GM19455 (cell line): Measurements from ENCODE around the gene SELENOS.

Experiments used
- ATAC-seq: cut with Tn5 transposase; IDR thresholded peaks from one replicate; pipeline ENCODE4 v1.9.1; 2021; ENCODE audit not compliant: unreplicated experiment

SELENOS gene

DNA sequence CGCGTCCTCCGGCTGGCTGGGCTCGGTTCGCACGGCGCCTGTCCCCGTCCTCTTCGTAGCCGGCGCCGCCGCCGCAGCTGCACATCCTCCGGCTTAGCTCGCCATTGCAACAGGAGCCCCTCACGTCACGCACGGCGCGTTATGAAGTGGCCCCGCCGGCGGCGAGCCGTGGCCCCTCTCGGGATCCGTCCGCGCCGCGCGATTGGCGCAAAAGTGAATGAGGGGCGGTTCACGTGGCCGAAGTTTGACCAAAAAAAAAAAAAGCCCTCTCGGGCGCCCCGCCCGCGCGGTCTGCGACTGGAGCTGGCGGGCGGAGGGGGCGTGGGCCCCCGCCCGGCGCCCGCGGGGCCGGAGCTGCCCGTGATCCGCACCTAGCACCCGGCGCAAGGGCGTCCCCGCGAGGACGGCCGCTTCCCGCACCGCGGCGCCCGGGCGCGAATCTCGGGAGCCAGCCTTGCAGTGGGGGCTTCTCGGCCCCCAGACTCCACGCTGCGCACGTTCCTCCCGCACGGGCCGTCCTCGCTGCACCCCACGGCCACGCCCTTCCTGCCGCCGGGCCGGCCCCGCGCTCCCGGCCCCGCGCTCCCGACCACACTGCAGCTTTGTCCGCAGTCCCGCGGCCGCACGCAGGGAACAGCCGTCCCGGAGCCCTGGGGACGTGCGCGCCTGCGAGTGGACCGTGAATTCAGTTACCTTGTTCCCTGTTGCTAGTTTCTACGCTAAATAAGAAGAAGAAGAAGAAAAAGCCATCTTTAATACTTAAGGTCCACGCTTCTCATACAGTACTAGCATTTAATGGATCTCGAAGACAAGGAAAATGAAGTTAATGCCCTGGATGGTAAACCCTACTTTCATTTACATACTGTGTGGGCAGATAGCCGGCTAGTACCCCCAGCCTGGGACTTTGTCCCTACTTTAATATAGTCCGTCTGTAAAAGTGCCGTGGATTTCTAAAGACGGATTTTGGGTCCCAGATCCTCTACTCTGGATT is 25.2 kb downstream of the SELENOS start, which contains the start of gene CHSY1:
Gene CHSY1, minus strand, starts transcription at position 219 of the 991 bp plus-strand sequence. CDS start 592 bp downstream, outside the sequence.
- ATAC-seq, result peak; percentile 69

DNA sequence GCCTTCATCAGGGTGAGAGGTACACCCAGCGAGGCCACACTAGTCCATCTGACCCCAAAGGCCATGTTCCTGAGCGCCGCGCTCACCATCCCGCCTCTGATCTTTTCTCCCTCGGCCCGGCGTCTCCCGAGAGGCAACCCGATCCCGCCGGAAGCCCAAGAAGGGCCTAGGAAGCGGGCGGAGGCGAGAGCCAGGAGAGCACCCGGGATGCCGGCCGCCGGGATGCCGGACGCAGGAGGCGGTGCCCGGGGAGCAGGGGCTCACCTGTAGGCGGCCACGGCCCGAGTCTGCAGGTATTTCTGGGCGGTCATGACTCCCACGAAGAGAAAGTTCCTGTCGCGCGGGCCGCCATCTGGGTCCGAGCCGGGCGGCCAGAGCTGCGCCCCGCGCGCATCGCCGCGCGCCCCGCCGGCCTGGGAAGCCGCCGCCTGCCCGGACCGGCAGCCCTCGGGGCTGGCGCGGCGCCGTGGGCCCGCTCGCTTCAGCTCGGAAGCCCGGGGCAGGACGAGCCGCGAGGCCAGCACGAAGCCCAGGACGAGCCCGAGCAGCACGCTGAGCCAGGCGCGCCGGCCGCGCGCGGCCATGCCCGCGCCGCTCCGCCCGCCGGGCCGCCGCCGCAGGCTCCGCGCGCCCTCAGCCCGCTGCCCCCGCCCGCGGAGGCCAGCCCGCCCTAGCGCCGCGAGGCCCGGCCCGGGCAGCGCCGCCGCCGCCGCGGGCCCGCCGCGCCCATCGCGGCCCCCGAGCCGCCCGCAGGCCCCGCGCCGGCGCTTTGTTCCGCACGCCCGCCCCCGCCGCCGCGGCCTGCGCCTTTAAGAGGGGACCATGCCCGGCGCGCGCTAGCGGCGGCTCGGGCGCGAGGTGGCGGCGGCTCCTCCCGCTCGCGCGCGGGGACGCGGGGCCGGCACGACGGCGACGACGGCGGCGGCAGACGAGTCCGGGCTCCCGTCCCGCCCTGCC is 26.1 kb downstream of the SELENOS start:
- peak; percentile 37 for ATAC-seq

DNA sequence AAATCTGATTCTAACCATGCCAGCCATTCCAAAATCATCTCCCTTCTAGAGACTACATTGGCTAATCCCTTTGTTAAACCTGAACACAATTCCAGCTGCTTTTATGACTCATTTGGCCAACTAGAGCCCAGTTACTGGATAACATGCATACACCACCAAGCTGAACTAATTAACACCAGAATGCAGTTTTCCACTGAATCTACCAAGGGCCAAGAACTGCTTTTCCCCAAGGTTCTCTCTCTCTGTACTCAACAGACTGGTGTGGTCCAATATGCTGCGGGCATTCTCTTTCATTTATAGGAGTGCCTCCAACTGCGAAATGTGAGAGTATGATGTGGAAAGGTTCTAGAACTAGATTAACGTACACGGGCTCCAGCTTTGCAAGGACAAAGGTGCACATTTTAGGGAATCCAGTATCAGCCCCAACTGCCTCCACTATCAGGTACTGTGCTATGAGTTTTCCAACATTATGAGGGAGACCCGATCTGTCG is 26.9 kb downstream of the SELENOS start:
- ATAC-seq, result no peak

DNA sequence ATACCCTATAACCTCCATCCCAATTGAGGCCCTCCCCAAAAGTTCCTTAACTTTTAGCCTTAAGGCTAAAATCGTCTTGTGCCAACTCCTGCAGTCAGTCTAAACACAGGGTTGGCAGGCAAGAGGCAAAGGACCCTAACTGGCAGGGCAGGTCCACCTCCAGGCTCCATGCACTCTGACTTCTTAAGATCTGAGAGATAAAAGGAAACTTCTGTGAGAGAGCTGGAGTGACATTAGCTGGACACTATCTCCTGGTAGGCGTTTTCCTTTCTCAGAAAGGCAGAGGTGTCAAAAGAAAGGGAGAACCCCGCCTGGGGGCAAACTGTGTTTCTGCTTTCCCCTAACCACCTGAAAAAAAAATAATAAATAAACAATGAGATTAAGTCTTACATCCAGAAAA is 29.0 kb downstream of the SELENOS start:
- no peak for ATAC-seq

DNA sequence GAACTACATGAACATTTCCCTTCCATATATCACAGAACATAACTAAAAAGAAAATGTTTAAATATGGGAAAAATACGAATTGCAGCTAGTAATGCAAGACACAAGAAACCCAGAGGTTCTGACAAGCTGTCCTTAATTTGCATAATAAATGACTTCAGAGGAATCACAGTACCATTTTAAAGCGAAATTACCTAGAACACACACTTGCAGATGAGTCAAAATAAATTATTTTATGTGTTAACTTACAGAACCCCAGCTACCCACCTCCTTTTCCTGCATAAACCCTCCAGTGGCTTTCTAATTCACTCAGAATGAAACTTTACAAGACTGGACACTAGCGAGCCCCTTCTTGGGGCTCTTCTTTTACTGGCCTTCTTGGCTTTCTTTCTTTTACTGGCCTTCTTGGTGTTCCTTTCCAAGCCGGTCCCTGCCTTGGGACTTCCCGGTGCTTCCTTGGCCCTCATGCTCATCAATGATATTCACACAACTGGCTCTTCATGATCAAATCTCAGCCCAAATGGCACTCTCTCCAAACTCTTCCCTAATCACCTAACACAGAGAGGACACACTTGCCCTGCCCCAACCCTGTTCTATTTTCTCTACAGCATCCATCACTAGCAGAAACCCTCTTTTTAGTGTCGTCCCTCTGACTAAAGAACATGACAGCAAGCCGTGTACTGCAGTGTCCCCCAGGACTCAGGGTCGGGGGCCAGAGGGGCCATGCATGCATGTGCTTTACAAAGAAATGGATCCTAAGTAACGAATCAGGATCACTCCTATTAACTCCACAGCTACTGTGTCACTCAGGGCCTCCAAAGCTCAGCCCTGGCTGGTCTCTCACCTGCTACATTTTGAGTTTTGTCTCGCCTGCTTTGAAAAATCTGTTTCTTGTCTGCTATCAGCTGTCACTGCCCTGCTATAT is 30.2 kb downstream of the SELENOS start:
- no peak for ATAC-seq

DNA sequence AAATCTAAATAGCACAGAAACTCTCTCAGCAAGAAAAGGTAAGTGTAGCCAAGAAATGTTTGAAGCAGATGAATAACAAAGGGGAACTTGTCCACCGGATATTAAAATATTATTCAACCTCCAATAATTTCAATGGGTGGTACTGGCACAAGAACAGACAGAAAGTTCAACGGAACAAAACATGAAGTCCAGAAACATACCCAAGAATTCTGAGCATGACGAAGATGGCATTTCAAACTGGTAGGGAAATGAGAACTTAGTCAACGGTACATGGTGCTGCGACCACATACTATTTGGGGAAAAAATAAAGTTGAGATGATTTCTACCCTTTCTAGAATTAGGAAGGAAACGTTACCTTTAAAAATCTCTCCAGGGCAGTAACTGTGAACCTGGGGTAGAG is 30.9 kb downstream of the SELENOS start:
- ATAC-seq, result no peak

DNA sequence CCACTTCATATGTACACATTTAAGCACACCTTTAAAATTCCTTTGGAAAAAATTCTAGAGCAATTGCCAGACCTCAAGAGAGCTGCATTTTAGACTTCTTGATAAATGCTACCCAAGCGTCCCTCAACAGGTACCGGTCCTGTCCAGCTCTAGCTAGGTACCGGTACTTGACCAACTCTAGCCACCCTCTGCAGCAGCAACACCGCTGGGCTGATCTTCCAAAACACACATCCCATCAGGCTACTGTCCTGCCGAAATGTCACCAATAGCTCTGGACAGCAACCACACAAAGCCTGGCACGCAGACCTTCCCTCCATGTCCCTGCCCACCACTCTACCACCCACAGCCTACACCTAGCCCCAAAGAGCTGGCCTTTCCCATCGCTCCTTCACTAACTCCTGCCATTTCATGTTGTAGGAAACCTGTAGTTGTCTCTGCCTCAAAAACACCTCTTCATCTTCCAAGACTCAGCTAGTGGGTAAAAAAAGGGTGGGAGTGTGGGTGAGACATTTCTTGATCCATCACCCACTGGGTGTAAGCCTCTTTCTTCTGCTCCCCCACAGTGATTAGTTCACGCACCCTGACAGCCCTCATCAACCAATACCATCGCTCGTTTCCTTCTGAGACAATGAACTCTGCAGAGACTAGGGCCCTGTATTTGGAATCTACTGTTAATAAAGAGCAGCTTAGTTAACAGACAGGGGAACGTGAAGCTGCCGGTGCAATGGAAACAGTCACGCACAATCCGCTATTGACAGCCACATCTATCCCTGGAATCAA is 32.2 kb downstream of the SELENOS start:
- no peak for ATAC-seq

DNA sequence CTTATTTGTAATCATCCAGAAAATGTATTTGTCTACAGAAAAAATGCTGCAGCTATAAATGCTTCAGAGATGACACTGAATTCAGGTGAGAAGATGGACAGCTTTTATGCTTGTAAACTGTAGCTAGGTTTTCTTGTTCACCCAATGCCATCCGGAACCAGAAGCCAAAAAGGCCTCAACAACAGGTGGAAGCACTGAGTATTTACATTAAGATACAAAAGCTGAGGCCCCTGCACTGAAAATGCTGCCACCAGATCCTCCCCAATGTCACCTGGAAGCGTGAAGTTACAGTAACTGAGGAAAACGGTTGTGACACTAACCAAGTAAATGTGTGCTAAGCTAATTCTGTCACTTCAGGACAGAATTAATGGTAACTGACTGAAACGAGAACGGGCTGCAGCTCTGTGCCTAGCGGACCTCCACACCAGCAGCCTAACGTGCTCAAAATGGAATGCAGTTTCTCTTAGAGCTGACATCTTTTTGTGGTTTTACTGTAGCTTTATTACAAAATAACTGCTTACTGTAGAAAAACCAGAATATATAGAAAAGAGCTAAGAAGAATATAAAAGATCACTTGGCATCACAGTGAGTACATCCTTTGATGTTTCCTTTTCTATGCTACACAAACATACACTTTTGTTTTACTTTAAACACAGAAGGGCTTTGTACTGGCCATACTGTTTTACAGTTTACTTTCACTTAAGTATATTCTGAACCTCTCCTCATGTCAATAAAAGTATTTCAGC is 33.1 kb downstream of the SELENOS start:
- ATAC-seq, result no peak

DNA sequence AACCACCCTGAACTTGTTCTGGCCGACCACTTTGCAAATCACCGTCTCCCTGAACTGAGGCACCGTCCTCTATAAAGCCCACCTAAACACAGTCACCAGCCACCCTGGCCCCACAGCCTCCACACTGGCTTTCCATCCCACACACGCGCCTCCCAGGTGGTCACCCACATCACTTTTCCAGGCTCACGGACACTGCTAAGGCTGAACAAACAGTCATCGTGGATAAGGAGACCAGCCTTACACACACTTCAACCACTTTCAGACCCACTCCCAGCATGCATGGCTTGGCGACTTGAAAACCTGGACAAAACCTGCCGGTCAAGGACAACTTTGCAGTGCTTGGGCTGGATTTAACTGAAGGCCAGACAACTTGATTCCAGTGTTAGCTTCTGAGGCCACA is 33.9 kb downstream of the SELENOS start:
- ATAC-seq, result no peak

DNA sequence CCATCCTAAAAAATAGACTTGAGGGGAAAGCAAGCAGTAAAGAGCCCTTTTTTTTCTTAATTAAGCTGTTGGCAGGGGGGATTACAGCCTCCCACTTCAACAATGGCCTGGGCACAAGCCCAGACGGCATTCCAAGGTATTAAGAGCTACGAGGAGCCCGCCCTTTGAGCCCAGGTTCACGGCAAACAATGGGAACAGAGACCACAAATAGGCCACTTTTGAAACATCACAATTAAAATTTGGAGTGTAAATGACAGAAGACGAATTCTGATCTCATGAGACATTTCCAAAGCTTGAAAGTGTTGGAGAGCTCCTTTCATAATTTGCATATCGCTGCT is 34.3 kb downstream of the SELENOS start:
- no peak for ATAC-seq

DNA sequence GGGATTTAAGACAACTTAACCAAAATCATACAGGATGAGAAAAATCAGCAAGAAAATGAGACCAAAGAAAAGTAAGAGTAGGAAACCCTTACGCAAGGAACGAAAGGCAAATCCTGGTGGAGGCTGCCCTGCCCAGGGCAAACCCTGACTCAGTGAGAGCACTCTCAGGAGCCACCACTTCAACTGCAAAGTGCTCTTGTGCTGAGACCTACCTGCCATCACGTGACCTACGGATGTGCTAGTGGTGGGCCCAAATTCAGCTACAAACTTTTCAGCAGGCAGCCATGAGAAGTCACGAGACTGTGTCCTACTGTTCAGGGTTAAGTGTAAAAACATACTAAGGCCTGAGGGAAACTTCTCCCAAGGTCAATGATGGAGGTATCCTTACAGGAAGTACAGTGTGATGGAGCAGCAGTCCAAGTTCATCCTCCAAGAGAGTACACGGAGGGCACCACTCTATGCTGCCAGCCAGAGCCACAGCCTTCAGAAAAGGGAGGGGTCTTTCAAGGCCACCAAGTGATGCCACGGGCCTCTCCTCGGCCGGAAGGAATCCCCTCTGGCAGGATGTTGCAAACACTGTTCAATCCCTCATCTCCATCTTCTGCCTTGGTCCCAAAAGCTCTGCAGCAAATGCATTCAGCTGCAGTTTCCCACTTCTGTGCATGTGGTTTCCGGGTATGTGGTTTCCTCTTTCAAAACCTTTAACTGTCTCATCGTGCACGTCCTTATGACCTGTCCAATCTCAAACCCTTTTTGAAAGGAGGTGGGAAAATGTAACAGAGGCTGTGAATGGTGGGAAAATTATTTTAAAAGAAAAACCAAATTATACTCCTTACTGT is 34.9 kb downstream of the SELENOS start:
- ATAC-seq, result peak; percentile 85

DNA sequence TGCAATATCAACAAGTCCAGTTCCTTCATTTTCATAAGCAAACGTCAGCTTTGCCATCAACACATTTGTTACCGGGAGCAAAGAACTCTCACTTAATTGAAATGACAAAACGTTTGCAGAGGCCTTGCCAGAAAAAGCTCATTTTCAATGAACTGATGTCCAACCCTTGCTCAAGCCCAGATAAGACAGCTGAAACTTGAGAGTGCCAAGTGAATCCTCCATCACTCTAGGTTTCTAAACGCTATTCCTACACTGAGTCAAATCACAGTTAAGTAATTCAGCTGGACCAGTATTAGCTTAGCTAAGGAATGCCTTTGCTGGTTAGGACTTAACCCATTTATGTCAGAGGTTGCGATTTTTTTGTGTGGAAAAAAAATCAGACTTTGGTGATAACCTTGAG is 36.9 kb downstream of the SELENOS start:
- no peak for ATAC-seq

DNA sequence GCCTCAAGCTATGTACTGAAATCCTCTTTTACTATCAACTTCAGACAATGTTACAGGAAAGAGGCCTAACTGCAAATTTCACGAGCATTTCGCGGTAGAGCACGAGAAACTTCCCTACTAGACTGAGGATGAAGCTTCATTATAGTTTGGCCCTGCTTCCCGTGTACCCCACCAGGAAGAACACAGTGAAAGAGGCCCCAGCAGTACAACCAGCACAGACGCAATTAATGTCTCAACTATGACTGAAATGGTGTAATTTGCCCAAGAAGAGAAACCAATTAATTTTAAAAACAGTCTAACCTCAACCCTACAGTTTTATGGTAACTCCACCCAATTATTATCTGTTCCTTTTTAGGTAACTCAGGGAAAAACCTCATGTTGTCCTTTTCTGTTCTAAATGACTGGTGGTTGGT is 37.6 kb downstream of the SELENOS start:
- ATAC-seq, result no peak

DNA sequence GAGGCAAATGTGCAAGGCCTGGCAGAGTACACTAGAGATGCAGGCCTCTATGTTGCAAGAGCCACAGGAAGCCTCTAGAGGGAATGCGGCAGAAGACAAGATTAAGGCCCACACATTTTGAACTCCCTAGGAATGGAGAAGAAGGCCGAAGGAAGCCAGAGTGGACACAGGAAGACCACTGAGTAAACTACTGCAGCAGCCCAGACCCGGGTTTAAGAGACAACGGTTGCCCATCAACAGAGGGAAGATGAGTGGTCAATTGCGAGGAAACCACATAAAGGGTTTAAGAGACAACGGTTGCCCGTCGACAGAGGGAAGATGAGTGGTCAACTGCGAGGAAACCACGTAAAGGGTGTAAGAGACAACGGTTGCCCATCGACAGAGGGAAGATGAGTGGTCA is 40.0 kb downstream of the SELENOS start:
- ATAC-seq, result no peak

DNA sequence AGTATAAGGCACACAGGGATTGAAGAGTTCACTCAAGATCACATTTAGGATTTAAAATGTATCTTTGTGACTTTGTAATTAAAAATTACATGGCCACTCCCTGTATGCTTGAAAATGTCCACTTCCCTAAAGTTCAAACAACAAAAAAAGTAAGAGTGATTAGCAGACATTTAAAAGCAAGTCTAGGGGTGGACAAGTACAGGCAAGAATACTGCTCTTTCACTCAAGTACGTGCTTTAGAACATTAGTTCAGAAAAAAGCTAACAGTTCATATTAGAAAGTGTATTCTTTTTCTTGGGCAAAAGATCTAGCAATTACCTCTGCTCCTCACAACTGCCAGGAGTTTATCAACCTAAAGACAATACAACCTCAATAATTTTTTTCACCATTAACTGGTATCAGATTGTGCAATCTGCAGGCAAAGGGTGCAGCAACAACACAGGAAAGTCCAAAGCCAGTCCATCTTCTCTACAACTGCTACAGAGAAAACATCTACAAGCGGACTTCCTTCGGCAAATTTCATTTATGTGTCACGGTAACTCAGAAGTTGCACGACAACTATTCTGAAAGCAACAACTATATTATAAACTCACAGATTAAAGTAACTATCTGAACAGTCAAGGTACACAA is 43.5 kb downstream of the SELENOS start:
- ATAC-seq, result no peak

DNA sequence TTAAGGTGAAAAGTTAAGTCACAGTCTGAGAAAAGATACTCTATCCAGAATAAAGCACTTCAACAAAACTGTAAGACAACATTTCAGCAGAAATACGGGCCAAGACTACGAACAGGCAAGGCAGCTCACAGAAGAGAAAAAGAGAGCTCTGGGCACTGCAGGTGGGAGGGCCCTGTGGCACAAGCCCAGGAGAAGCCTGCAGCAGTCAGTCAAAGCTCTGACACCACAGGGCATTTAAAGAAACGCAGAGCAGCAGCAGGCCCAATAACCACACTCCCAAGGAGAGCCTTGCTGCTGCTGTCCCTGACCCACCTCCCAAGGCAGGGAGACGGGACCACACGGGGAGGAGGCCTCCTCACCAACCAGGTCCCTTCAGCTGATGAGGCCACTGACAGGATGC is 44.6 kb downstream of the SELENOS start:
- no peak for ATAC-seq

DNA sequence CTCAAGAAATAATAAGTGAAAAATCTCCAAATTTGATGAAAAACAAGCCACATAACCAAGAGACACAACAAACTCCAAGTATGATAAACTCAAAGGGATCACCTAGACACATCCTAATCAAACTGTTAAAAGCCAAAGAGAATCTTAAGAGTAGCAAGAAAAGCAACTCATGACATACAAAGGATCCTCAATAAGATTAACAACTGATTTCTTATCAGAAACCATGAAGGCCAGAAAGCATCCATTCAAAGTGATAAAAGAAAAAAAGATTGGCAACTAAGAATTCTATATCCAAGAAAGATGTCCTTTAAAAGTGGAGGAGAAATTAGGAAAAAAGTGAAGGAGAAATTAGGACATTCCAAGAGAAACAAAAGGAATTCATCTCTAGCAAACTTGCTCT is 49.0 kb downstream of the SELENOS start:
- no peak for ATAC-seq

DNA sequence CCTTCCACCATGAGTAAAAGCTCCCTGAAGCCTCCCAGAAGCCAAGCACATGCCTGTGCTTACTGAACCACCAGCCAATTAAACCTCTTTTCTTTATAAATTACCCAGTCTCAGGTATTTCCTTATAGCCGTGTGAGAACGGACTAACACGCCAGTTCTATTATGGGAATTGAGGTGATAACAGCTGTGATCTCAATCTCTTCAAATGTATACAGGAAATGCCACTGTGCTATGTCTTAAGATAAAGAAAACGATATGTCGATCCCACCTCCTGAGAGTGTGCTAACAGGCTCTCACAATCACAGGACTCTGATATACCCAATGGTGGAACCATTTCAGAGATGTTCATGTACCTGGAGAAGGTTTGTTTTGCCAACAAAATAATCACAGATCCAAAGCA is 51.6 kb downstream of the SELENOS start:
- ATAC-seq, result no peak
